Left lobe of liver (tissue), 2 donors: ENCODE measurements around the gene HPGDS. TPM values are rescaled to one million over a fixed set of nuclear protein-coding genes. Genes with fewer than 3 reads are reported as not detected.
"Not testable (repeated sequence)": the region's sequence is repeated elsewhere in the genome, so short reads cannot be mapped to it uniquely, and the experiment has no call there.

Experiments used
- ATAC-seq: fragments of 200-7000 bp; cut with Tn5 transposase; one replicate; pipeline ENCODE4 v1.9.1; 2020; ENCODE audit warnings: mild to moderate bottlenecking, moderate library complexity
- DNase-seq: peaks from one replicate; pipeline ENCODE4 v3.0.0-alpha.2; 2020; ENCODE audit warnings: low spot score
- total RNA-seq: library from RNA; stranded (reverse); gene quantifications from one replicate; pipeline ENCODE4 v1.2.1, GENCODE V29; 2021
- donor health status: DM: no; HTN: no; CAD: no; lungs with moderate emphysema.
- donor health status: DM: no; HTN: yes; CAD: no.

Gene HPGDS
- total RNA-seq, 1 donor from 2014 or later, result 0.10 TPM

DNA sequence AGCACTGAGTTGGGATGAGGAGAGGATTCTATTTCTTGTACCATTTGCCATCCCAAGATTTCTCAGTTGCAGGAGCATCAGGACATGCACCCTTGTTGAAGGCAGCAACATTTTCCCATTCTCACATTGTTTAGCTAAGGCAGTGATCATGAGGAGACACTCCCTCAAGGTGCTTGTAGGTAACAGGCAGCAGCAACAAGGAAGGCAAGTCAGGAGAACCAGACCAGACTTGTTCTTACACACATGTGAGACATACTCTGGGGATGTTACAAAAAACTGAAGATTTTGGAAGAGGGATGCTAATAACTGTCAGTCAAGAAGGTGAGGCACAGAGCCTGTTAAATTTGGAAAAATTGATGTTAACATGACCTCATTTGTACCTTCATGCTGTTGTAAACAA lies 15.5 kb upstream of the HPGDS start:
- no peak for DNase-seq
- ATAC-seq, result no peak

- no peak for DNase-seq
Measured at GRCh38 chr4:94357624-94358023, 15.0 kb upstream of the HPGDS start.

DNA sequence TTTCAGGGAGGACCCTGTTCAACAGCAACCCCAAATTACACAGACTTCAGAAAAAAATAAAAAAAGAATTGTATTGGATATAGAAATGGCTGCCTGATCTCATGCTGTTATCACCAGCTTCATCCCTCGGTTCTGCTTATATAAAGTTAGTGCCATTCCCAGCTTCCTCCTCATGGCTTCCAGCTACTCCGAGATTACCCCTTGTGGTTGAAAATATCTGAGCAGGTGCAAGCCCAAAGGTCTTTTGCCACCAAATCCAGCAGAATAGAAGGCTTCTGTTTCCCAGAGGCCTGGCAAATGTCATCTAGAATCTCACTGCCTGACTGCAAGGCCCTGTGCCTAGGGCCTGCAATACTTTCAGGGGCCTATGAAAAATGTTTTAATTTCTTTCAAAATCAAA lies 13.8 kb upstream of the HPGDS start:
- ATAC-seq (no peak), DNase-seq (no peak)

More at GRCh38 chr4:94357624-94358023, 15.0 kb upstream of the HPGDS start:
- ATAC-seq, result no peak

DNA sequence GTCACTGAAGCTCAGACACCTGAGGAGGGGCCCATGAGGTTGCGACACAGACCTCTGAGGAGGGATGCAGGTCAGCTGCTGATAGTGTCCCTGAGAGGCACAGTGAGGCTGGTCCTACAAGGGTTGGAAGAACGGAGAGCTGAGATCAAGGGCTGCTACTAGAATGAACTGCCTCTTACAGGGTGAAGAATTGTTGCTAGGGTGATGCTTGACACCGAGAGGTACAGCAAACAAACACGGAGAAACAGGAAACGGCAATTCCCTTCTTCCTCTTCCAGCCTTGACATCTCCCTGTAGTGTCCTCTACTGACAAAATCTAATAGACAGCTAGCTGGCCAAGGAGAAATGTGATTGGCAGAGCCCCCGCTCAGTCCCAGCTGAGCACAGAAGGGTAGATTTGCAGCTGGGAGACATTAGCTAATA lies 11.8 kb upstream of the HPGDS start:
- DNase-seq (no peak), ATAC-seq (no peak)

DNA sequence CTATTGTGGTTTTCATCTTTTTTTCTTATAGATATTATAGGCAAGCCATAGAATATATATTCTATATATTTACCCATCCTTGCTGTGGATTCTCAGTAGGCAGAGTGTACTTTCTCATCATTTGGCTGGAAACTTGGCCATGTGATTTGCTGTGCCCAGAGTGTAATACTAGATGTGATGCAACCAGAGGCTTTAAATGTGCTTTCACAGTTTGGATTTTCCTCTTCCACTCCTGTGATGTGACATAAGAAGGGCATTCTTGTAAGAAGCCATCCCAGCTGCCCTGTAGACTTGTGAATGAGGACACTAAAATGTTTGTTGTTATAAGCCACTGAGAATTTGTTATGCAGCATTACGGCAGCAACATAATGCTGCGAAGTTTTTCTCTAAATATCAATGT lies 10.4 kb upstream of the HPGDS start:
- no peak for DNase-seq

DNA sequence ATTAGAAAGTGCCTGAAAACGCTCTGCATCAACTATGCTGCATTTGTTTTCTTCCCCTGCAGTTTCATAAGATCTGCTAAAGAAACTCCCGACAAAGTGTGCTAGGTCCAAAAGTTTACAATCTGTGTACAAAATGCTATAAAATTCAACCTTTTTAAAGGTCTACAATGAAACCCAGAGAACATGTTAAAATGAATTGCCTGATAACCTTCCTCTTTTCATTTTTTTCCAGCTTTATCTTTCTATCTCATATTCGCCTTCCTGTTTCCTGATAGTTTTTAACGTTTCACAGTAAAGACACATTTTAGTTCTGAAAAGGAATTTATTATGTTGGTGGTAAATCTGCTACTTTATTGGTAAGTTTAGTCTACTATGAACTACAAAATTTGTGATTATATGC lies 9.5 kb upstream of the HPGDS start:
- DNase-seq, result no peak
- ATAC-seq, result no peak

More for the DNA sequence above, 10.4 kb upstream of the HPGDS start:
- no peak for ATAC-seq

DNA sequence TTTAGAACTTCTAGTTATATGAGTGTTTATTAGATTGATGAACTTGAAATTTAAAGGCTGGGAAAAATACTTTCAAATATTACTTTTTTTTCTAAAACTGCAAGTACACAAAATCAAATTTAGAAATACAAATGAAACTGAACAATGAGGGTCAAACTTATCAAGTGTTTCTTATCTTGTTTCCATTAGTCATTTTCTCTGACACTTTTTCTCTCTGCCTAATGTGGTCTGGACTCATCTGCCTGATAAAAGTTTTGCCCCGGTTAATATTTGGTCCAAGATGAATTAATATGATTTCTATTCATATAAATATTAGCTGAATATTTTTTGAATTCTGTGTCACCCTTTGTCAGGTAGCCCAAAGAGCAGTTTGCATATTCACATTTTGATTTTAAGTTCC lies 8.7 kb upstream of the HPGDS start:
- ATAC-seq (no peak), DNase-seq (no peak)

DNA sequence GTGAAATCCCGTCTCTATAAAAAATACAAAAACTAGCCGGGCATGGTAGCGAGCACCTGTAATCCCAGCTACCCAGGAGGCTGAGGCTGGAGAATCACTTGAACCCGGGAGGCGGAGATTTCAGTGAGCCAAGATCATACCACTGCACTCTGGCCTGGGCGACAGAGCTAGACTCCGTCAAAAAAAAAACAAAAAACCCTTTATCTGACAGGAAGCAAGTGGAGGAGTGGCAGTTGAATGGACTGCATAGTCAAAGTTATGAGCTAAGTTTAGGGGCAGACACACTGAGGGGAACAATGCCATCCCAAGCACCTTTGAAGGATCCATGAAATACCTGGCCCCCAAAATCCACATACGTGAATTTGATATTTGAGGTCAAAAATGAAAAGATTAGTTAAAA lies 7.5 kb upstream of the HPGDS start:
- DNase-seq (no peak), ATAC-seq (no peak)

- ATAC-seq (no peak), DNase-seq (no peak)
Measured at GRCh38 chr4:94349193-94349592, 6.6 kb upstream of the HPGDS start.

GRCh38 chr4:94348666-94349065 lies 6.0 kb upstream of the HPGDS start:
- ATAC-seq, result no peak

GRCh38 chr4:94346541-94346940 lies 3.9 kb upstream of the HPGDS start:
- DNase-seq, result no peak
- no peak for ATAC-seq

More at GRCh38 chr4:94348666-94349065, 6.0 kb upstream of the HPGDS start:
- no peak for DNase-seq

GRCh38 chr4:94345969-94346368 lies 3.3 kb upstream of the HPGDS start:
- DNase-seq, result no peak
- no peak for ATAC-seq

DNA sequence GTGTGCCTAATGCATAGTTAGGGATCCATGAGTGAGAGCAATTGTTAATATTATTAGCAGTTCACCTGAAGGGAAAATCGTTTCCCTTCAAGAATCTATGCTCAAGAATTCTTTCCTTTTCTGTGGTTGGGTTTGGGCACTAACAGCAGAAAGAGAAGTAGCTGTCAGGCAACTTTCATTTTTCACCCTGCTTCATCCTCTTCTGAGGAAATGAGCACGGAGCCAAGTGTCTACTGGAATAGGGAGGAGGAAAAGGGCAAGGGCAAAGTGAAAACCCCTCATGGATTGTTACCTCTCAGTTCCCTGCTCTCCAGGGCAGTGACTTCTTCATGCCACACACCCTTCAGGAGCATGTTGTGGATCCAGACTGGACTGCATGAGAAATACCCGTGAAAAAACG lies 2.6 kb upstream of the HPGDS start:
- no peak for ATAC-seq
- DNase-seq, result no peak

DNA sequence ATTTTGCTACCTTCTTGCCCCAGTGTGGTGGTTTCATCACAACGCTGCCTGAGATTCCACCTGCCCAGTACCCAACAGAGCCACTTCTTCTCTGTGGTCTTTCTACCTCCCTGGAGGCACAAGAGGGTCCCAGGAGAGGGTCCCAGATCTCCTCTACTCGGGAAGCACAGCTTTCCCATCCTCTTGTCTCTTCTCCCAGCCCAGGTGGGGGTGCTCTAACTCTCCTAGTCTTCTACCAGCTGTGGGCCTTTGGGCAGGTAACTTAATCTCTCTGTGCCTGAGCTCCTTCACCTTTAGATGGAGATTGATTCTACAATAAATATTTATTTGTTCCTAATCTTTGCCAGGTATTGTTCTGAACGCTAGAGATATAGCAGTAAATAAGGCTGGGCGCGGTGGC lies 1.8 kb upstream of the HPGDS start:
- ATAC-seq (no peak), DNase-seq (no peak)

GRCh38 chr4:94341481-94342370 lies 910 bp downstream of the HPGDS start:
- no peak for ATAC-seq

GRCh38 chr4:94339779-94340178 lies 2.9 kb downstream of the HPGDS start:
- ATAC-seq (no peak), DNase-seq (no peak)

More at GRCh38 chr4:94341481-94342370, 910 bp downstream of the HPGDS start:
- DNase-seq, result no peak

DNA sequence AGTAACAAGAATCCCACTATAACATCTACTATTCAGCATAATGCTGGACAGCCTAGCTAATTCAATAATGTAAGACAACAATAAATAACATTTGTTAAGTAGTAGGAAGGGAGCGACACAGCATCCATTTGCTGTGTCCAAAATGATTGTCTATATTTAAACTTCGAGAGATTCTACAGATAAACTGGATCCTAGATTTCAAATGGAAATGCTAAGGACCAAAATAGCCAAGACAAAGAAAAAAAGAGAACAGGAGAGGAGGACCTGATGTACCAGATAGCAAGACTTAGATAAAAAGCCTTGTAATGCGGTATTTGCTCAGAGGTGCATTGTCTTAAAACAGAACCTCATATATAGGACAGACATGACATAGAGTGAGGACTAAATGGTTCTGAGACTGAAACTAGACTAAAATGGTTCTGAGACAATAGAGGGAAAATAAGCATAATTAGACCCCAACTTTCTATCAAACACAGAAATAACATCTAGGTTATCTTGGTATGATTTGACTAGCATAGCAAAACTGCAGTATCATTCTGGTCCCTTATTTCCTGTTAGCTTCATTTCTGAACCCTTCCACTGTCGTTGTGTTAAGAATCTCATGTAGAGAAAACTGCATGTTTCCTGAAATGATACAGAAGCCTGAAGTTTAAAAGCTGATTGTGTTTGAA lies 3.8 kb downstream of the HPGDS start:
- ATAC-seq (no peak), DNase-seq (no peak)

DNA sequence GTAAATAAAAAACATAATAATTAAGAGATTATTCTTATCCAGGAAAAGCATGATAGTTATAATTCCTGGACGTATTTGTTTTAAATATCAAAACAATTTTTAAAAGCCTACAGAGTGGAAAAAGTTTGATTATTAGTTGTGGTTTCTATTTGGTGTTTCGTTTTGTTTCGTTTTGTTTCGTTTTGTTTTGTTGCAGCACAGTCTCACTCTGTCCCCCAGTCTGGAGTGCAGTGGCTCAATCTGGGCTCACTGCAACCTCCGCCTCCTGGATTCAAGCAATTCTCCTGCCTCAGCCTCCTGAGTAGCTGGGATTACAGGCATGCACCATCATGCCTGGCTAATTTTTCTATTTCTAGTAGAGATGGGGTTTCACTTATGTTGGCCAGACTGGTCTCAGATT lies 5.8 kb downstream of the HPGDS start:
- DNase-seq, ATAC-seq: not testable (repeated sequence)

DNA sequence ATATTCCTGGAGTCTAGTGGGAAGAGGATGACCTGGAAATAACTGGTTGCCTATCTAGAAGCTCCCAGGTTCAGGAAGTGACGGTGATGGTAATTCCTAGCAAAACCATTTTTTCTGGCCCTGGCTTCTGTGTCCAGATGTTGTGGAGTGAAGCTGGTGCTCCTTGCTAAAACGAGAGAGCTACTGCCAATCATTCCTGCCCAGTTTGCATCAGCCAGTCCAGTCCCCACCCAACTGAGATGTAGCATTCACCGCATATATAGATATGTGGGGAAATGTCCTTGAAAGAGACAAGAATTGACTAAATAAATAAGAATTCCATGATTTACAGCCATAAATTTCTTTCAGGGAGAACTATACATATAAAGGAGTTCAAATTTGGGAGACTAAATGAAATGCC lies 6.3 kb downstream of the HPGDS start:
- DNase-seq (no peak), ATAC-seq (no peak)

DNA sequence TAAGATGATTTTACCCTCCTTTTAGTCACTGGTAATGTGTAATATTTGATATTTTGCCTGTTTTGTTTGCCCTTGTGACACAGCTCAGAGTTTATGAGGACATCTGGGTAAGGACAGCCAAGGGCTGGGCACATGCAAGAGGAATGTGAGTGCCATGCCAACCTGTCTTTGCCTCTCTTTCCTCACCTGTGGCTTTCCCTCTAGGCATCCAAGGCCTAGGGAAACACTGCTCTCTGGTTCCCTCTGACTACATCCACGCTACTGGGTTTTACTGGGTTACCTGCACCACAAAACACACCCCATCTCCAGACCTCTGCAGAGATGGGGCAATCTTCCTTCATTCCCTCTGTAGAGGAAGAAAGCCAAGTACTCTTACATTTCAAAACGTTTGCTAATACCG lies 7.7 kb downstream of the HPGDS start:
- ATAC-seq (peak; percentile 64), DNase-seq (no peak)

DNA sequence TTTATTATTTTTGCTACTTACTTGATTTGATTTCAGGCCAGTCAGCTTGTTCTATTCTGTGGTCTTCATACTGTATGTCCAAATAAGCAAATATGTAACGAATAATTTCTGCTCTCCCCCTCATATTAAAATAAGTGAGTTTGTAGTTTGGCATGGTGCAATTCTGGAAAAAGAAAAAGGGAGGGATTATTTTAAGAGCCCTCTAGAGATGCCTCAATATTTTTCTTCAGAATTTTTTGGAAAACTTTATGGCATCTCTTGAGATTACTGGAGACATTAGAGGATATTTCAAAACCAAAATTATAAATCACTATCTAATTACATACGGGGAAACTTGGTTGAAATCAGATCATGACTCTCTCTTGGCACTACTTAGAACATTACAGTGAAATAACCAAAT lies 8.2 kb downstream of the HPGDS start:
- DNase-seq (no peak), ATAC-seq (no peak)

- DNase-seq (no peak), ATAC-seq (no peak)
Measured at GRCh38 chr4:94333866-94334265, 8.8 kb downstream of the HPGDS start.
